ENCODE measurements around the gene ECI2.

GRCh38 chr6:4167123-4167522 is 31.7 kb upstream of the ECI2 start:
- TF ChIP-seq CTCF (IDR thresholded peaks at IDR 0.05) (no peak), POLR2A (IDR thresholded peaks at IDR 0.05) (no peak)

Measured in thyroid gland (tissue), 4 donors.